Left lung (tissue), 10 donors: ENCODE results near the gene SESN2. TPM values are rescaled to one million over a fixed set of nuclear protein-coding genes. Genes with fewer than 3 reads are reported as not detected.

Source experiments
- ATAC-seq: fragments of 200-7000 bp; cut with Tn5 transposase; one replicate; pipeline ENCODE4 v1.9.1; 2020; ENCODE audit warnings: moderate library complexity
- DNase-seq, 4 donors: peaks; one replicate each; pipeline ENCODE4 v3.0.0-alpha.2; 2013 to 2020
- H3K27ac ChIP-seq, 2 donors: fragments of 200-600 bp; sonication (generic) in 1 of 2; one replicate each; pipeline versions ENCODE4 v1.5.0 to v1.8.0; 2020 to 2021
- H3K27me3 ChIP-seq, 2 donors: fragments of 200-600 bp; sonication (generic) in 1 of 2; one replicate each; pipeline versions ENCODE4 v1.5.0 to v1.8.0; 2020 to 2021
- H3K36me3 ChIP-seq, 2 donors: fragments of 200-600 bp; sonication (generic) in 1 of 2; one replicate each; pipeline versions ENCODE4 v1.5.0 to v1.8.0; 2020 to 2021
- H3K4me1 ChIP-seq, 2 donors: fragments of 200-600 bp; one replicate each; pipeline ENCODE4 v1.8.0; 2021
- H3K4me3 ChIP-seq, 2 donors: fragments of 200-600 bp; sonication (generic) in 1 of 2; one replicate each; pipeline versions ENCODE4 v1.5.0 to v1.8.0; 2020 to 2021; ENCODE audit warnings: mild to moderate bottlenecking in 1 of 2
- H3K9me3 ChIP-seq, 2 donors: fragments of 200-600 bp; sonication (generic) in 1 of 2; one replicate each; pipeline versions ENCODE4 v1.5.0 to v1.8.0; 2020 to 2021
- CTCF ChIP-seq, 2 donors: fragments of 200-600 bp; sonication (generic) in 1 of 2; IDR thresholded peaks; one replicate each; pipeline versions ENCODE4 v1.5.0 to v1.8.0; 2021; ENCODE audit warnings: antibody characterized with exemption in 2 of 2
- intact Hi-C, 2 donors: fragments of 100-400 bp; cut with DNase I; formaldehyde crosslinking; loops; one replicate each; pipeline versions ENCODE4 v1.11.2 to v1.14.2; 2022
- polyA plus RNA-seq, 6 donors: library from polyadenylated mRNA; unstranded; fragments of 120-200 nt; gene quantifications; one replicate each; pipeline ENCODE4 v1.2.1, GENCODE V29; 2013; ENCODE audit not compliant: insufficient read length in 6 of 6
- total RNA-seq, 2 donors: library from RNA; stranded (reverse); fragmentation: NEBNext Ultra II Directional; extraction: Animal tissue kit (Norgen Biotek cat#: 25700); gene quantifications; one replicate each; pipeline ENCODE4 v1.2.1, GENCODE V29; 2021
- donor health status: DM: no; HTN: yes; CAD: no.
- donor health status: DM: no; HTN: no; CAD: no.

The SESN2 gene
- total and polyA plus RNA-seq, 8 donors: 4.6 to 17.6 (median 6.5) TPM

- no peak for ATAC-seq
Observed at GRCh38 chr1:28301368-28302174, 42.3 kb downstream of the SESN2 start.

GRCh38 chr1:28302247-28302646 lies 42.9 kb downstream of the SESN2 start:
- ATAC-seq (no peak), DNase-seq (no peak)
- H3K36me3 ChIP-seq: no peaks in the 10 kb centered on the region
- intact Hi-C loops: no loop called here
- peaks cover 0 to 10% of the 10 kb centered on the region in 2 donors for H3K4me1 ChIP-seq
- H3K9me3 ChIP-seq: no peaks in the 10 kb centered on the region
- no peak for TF ChIP-seq CTCF (IDR thresholded peaks at IDR 0.05)
- H3K27me3 ChIP-seq: no peaks in the 10 kb centered on the region
- H3K4me3 ChIP-seq: no peak overlapping the region
- H3K27ac ChIP-seq: no peak overlapping the region

More at GRCh38 chr1:28301368-28302174, 42.3 kb downstream of the SESN2 start:
- Histone ChIP-seq H3K9me3 (no peaks in the 10 kb centered on the region), H3K27ac (no peak overlapping the region), H3K27me3 (peaks cover 0 to 4% of the 10 kb centered on the region in 2 donors), H3K4me3 (no peak overlapping the region), H3K4me1 (peaks cover 0 to 5% of the 10 kb centered on the region in 2 donors), H3K36me3 (no peaks in the 10 kb centered on the region)
- no peak for TF ChIP-seq CTCF (IDR thresholded peaks at IDR 0.05)
- DNase-seq: no peak
- intact Hi-C loops: no loop called here

GRCh38 chr1:28306301-28306949 lies 47.1 kb downstream of the SESN2 start:
- peak; percentile 31 for ATAC-seq
- Histone ChIP-seq H3K27ac (no peak overlapping the region), H3K4me3 (no peak overlapping the region), H3K4me1 (peaks cover 0 to 15% of the 10 kb centered on the region in 2 donors), H3K9me3 (no peaks in the 10 kb centered on the region), H3K36me3 (no peaks in the 10 kb centered on the region), H3K27me3 (no peaks in the 10 kb centered on the region)
- no peak for DNase-seq
- intact Hi-C loops: no loop called here
- no peak for TF ChIP-seq CTCF (IDR thresholded peaks at IDR 0.05)

DNA sequence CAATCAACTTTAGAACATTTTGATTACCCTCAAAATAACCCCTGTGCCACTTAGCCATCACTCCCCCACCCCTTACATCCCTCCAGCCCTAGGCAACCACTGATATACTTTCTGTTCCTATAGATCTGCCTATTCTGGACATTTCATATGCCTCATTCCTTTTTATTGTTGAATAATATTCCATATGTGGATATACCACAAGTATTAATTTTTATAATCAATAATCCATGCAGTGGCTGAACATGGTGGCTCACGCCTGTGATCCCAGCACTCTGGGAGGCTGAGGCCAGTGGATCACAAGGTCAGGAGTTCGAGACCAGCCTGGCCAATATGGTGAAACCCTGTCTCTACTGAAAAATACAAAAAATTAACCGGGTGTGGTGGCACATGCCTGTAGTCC lies 49.4 kb downstream of the SESN2 start:
- Histone ChIP-seq H3K27me3 (no peaks in the 10 kb centered on the region), H3K27ac (no peak overlapping the region), H3K4me1 (peaks cover 0 to 20% of the 10 kb centered on the region in 2 donors), H3K36me3 (no peaks in the 10 kb centered on the region), H3K9me3 (no peaks in the 10 kb centered on the region), H3K4me3 (no peak overlapping the region)
- no peak for ATAC-seq
- DNase-seq: no peak
- no peak for TF ChIP-seq CTCF (IDR thresholded peaks at IDR 0.05)
- intact Hi-C loops: no loop called here

- Histone ChIP-seq H3K9me3 (no peaks in the 10 kb centered on the region), H3K36me3 (no peaks in the 10 kb centered on the region), H3K27me3 (no peaks in the 10 kb centered on the region), H3K4me3 (no peak overlapping the region), H3K27ac (no peak overlapping the region), H3K4me1 (peaks cover 0 to 29% of the 10 kb centered on the region in 2 donors)
- intact Hi-C loops: no loop called here
- ATAC-seq (no peak), DNase-seq (no peak)
- TF ChIP-seq CTCF (IDR thresholded peaks at IDR 0.05): no peak
Observed at GRCh38 chr1:28309702-28310101, 50.4 kb downstream of the SESN2 start.
